Smooth muscle cell of the coronary artery (primary cell): Measurements from ENCODE around the gene TP73. TPM values are rescaled to one million over a fixed set of nuclear protein-coding genes. Genes with fewer than 3 reads are reported as not detected.

Source experiments
- total RNA-seq: library from RNA; depleted of rRNA; stranded (reverse); fragments of >200 nt; gene quantifications from 2 replicates; pipeline ENCODE4 v1.2.3, GENCODE V29; 2014; ENCODE audit warnings: low replicate concordance

The TP73 gene
- total RNA-seq: not detected in 2 replicates

GRCh38 chr1:3651930-3652547 is at the start of gene TP73:
TSS of gene TP73 (plus strand) at chr1:3652516. CDS start at chr1:3682366, 29,850 bp downstream.

GRCh38 chr1:3611170-3612019 is 40.9 kb upstream of the TP73 start, which contains the start of gene MEGF6:
TSS of gene MEGF6 (minus strand) at chr1:3611508. CDS start at chr1:3611268, 240 bp downstream.

GRCh38 chr1:3624200-3625136 is 27.8 kb upstream of the TP73 start, which contains the start of gene TPRG1L:
TSS of gene TPRG1L (plus strand) at chr1:3625015. CDS start at chr1:3625073, 58 bp downstream.

GRCh38 chr1:3649342-3650247 is 2.7 kb upstream of the TP73 start, which contains the start of gene WRAP73:
TSS of gene WRAP73 (minus strand) at chr1:3650103. CDS start at chr1:3649999, 104 bp downstream.

DNA sequence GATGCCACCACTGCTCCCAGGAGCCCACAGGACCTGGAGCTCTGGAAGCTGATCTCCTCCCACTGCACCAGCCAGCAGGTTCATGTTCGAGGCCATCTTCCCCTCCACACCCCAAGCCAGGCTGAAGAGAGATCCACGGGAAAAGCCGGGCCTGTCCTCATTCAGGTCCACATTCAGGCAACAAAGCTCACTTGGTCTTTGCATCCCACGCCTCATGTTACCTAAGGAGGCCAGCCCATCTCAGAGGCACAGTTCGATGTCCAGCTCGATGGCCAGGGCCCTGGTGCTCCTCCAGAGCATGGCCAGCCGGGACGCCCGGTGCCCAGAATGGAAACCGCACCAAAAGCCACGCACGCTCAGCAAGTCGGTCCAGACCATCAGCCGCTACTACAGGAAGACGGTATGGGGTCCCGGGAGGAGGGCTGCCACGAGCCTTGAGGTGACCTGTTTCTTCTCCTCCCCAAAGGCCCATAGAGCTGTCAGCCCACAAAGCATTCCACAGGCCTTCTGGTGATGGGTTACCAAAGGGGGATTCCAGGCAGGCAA is 100.2 kb downstream of the TP73 start, which contains the start of gene CCDC27:
Gene CCDC27, plus strand, starts transcription at position 51 of the 546 bp plus-strand sequence. Its CDS starts 32 bp downstream, at position 83.

DNA sequence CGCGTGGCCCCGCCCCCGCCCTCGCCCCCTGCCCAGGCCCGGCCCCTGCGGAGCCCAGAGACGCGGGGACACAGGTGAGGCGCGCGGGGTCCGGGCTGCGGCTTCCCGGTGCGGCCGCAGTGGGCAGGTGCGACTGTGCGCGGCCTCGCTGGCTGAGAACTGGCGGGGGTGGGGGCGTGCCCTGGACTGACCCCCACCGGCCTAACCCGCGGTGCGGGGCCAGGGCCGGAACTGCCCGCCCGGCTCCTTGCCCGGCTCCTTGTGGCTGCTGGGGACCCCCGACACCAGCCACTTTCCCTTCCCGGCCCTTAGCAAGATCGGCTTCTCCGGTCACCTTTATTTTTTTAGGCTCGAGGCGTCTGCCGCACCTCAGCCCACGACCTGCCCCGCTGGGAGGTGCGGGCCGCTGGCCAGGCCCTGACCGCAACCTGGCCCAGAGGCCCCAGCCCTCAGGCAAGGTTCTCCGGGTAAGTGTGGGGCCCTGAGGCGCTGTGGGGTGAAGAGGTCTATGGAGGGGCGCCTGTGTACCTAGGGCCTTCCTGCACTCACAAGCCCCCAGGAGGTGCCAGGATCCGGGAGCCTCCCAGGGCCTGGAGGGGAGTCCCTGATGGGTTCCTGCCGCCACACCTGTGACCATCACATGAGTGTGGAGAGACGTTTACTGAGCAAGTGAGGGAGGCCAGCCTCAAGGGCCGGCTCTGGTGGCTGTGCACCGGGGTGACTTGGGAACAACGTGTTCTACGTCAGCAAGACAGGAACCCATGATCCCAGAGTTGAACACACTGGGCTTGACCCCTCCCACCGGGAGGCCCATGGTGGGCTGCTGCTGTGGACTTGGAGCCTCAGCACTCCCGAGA is 120.6 kb downstream of the TP73 start, which contains the start of gene SMIM1:
Gene SMIM1, plus strand, starts transcription at position 35 of the 857 bp plus-strand sequence. CDS start 2,625 bp downstream, outside the sequence.

Other genes with a start within 250 kb of the TP73 start
- gene ARHGEF16, start 197.9 kb upstream of the TP73 start, total RNA-seq: 0.23 TPM in 1 of 2 replicates, not detected in the other
- gene MEGF6, start 41.0 kb upstream of the TP73 start, total RNA-seq: 47.6 and 248 TPM in 2 replicates
- 23.1 and 27.5 TPM in 2 replicates for gene TPRG1L, start 27.5 kb upstream of the TP73 start, total RNA-seq
- 11.7 and 16.4 TPM in 2 replicates for gene WRAP73, start 2.4 kb upstream of the TP73 start, total RNA-seq
- gene CCDC27, start 99.9 kb downstream of the TP73 start, total RNA-seq: not detected in 2 replicates
- gene SMIM1, start 120.2 kb downstream of the TP73 start, total RNA-seq: 0.70 and 1.4 TPM in 2 replicates
- gene LRRC47, start 144.0 kb downstream of the TP73 start, total RNA-seq: 18.5 and 24.1 TPM in 2 replicates
- gene CEP104, start 204.7 kb downstream of the TP73 start, total RNA-seq: 11.5 and 12.0 TPM in 2 replicates
- 4.1 and 6.8 TPM in 2 replicates for gene DFFB, start 205.0 kb downstream of the TP73 start, total RNA-seq
- gene C1orf174, start 247.8 kb downstream of the TP73 start, total RNA-seq: 32.2 and 39.8 TPM in 2 replicates